HG02884 (cell line): ENCODE measurements around the gene AHNAK2.

Experiments used
- ATAC-seq: cut with Tn5 transposase; IDR thresholded peaks from one replicate; pipeline ENCODE4 v1.9.1; 2021; ENCODE audit warnings: mild to moderate bottlenecking, moderate library complexity; ENCODE audit not compliant: unreplicated experiment

Gene AHNAK2

GRCh38 chr14:104940526-104941150, 37.5 kb downstream of the AHNAK2 start:
- ATAC-seq: no peak

GRCh38 chr14:104939666-104940410, 38.3 kb downstream of the AHNAK2 start:
- no peak for ATAC-seq

GRCh38 chr14:104938960-104939359, 39.2 kb downstream of the AHNAK2 start:
- ATAC-seq: no peak

- ATAC-seq: no peak
Measured at GRCh38 chr14:104938436-104938835, 39.7 kb downstream of the AHNAK2 start.

- no peak for ATAC-seq
Measured at GRCh38 chr14:104937694-104938365, 40.3 kb downstream of the AHNAK2 start.

- no peak for ATAC-seq
Measured at GRCh38 chr14:104937161-104937560, 41.0 kb downstream of the AHNAK2 start.

GRCh38 chr14:104936361-104937155, 41.6 kb downstream of the AHNAK2 start:
- no peak for ATAC-seq

GRCh38 chr14:104935955-104936354, 42.2 kb downstream of the AHNAK2 start:
- no peak for ATAC-seq

- no peak for ATAC-seq
Measured at GRCh38 chr14:104935026-104935650, 43.0 kb downstream of the AHNAK2 start.

GRCh38 chr14:104933746-104934733, 44.1 kb downstream of the AHNAK2 start:
- ATAC-seq: no peak

GRCh38 chr14:104932676-104933631, 45.2 kb downstream of the AHNAK2 start:
- no peak for ATAC-seq

GRCh38 chr14:104931771-104932675, 46.2 kb downstream of the AHNAK2 start:
- no peak for ATAC-seq

GRCh38 chr14:104931304-104931770, 46.8 kb downstream of the AHNAK2 start:
- ATAC-seq: no peak

GRCh38 chr14:104930526-104931303, 47.5 kb downstream of the AHNAK2 start:
- ATAC-seq: no peak

GRCh38 chr14:104929268-104930230, 48.6 kb downstream of the AHNAK2 start:
- no peak for ATAC-seq
